HG03571 (cell line): ENCODE results near the gene PASK.

Experiments
- ATAC-seq: cut with Tn5 transposase; IDR thresholded peaks from one replicate; pipeline ENCODE4 v1.9.1; 2021; ENCODE audit not compliant: unreplicated experiment

Gene PASK

DNA sequence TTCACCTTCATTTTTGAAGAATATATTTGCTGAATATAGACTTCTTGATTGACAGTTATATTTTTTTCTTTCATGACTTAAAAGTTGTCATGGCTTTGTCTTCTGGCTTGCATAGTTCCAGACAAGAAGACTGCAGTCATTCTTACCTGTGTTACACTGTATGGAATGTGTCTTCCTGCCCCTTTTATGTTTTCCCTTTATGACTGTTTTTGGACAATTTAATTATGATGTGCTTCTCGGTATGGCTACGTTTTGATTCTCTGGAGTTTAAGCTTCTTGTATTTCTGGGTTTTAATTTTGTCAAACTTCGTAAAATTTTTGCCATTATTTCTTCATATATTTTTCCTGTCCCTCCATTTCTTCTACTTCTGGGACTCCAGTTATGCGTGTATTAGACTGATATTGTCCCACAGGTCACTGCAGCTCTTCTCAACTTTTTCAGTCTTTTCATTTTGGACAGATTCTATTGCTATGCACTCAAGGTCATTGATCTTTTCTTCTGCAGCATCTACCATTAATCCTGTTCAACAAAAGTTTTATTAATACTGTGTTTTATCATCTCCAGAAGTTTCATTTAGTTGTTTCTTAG lies 64.3 kb downstream of the PASK start:
- no peak for ATAC-seq

DNA sequence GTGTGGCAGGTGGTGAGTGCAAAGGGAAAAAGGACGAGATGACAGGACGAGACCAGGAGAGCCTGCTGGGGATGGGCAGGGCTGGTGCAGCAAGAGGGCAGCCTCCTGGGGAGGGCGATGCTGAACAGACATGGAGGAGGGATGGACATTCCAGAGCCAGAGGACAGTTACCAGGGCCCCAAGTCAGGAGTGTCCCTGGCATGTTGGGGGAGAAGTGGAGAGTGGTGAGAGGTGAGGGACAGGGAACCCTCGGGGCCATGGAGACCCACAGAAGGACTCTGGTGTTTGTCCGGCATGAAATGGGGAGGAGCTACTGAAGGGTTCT lies 66.2 kb downstream of the PASK start:
- ATAC-seq = no peak

DNA sequence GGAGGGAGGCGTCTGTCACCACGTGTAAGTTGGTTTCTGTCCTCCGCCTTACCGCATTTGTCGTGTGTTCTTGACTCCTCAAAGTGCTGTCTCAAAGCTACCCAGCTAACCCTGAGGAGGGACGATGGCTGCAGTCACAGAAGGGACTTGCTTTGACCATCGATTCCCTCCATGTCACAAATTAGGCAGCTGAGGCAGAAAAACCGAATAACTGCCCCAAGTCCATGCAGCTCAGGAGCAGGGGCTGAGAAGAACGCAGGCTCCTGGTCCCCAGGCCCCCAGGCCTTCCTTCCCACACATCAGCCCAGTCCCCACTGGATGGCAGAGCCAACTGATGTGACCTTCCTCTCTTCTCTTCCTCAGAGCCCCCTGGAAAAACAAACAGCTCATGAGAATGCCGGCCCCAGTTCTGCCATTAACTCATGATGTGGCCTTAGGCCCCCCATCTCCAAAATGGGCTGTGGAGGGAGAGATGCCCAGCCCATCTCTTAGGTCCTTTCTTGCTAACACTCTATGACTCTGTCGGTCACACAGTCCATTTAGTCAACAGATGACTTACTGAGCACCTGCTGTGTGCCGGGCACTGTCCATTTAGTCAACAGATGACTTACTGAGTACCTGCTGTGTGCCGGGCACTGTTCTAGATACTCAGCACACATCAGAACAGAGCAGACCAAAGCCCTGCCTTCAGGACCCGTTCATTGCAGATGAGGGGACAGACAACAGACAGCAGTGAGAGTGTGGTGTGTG lies 66.8 kb downstream of the PASK start:
- no peak for ATAC-seq

DNA sequence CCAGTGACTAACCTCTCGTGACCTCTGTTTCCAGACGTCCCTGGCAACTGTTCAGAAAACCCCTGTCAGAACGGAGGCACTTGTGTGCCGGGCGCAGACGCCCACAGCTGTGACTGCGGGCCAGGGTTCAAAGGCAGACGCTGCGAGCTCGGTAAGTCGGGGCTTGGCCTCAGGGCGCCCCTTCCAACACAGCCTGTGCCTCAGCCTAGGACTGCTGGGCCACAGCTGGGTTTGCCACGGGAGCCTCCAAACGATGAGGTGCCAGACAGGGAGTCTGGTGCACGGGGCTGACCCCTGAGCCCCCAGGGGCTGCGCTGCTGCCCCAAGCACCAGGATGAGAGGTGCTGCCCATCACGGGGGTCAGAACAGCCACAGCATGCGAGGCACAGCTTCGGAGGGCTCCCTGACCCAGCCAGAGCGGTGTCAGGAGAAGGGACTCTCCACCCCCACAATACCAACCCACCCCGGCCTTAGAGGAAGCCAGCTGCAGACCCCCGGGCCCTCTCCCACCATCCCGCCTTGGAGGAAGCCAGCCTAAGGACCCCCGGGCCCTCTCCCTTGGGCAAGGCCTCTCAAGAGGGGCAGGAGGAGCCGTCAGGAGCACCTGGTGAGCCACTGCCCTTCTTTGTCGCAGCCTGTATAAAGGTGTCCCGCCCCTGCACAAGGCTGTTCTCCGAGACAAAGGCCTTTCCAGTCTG lies 67.5 kb downstream of the PASK start:
- ATAC-seq = no peak

DNA sequence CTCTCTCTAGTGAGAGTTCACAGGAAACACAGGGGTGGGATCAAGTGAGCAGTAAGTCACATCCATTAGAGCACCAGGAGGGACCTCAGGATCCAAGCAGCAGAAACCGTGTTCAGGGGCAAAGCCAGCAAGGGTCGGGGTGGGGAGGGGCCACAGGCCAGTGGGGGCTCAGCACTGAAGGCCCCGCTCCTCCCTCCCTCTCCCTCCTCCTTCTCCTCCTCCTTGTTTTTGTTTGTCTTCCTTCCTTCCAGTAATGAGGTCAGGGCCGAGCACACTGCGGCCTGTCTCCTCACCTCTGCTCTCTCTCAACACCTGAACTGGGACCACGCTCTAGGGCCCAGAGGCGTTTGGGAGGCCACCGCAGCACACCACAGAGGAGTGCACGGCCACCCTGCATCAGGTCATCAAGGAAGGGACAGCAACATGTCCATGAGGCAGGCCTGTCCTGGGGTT lies 68.1 kb downstream of the PASK start:
- no peak for ATAC-seq

DNA sequence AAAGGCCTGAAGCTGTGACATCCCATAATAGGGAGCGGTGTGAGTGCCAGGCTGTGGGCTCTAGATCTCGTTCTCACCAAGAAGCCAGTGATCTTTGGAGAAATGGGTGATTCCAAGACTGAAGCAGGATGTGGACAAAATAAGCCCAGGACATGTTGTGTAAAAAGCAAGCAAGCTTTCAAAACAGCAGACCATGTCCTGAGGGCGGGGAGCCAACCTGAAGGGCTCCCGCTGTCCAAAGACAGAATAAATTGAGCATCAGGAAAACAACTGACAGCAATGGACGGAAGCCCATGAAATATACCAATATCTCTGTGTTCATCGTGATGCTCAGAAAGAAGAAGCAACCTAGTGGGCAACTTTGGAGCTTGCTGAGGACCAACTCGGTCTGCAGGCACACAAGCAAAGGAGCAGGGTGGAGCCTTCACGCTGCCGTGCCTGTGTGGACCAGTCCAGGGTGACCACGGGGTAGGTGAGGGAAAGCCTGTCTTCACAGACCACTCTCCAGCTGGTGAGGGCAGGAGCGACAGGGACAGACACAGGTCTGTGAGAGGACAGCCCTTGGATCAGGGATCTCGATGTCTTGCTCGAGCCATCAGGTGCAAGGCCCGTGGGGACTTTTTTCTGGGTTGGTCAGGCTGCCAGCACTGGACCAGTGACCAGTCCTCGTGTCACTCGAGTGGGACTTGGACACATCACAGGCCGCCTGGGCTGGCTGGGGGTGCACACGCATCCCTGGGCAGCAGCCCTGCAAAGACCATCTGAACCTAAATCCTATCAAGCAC lies 68.7 kb downstream of the PASK start:
- no peak for ATAC-seq

DNA sequence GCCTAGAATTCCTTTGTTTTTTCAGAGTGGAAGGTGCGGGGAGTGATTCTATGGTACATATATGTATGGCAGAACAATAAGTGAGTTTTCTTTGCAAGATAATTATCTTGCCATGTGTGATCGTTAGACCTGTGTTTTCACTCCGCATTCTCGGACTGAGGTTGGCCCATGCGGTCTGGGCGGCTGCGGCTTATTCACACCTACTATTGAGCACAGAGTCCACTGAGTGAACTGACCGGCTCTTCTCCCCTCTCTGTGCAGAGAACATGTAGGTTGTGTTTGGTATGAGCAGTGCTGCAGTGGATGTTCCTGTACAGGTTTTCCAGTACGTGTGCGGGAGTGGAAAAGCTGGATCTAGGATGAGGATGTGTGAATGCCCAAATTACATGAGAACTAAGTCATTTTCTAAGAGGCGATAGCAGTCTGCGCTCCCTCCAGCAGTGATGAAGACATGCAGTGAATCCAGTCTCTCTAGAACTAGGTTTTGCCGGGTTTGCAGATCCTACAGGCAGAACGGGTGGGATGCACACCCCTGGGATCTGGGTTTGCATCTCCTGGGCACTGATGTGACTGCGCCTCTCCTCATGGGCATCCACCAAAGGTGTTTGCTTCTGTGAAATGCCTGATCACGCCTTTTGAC lies 74.3 kb downstream of the PASK start:
- ATAC-seq = no peak

DNA sequence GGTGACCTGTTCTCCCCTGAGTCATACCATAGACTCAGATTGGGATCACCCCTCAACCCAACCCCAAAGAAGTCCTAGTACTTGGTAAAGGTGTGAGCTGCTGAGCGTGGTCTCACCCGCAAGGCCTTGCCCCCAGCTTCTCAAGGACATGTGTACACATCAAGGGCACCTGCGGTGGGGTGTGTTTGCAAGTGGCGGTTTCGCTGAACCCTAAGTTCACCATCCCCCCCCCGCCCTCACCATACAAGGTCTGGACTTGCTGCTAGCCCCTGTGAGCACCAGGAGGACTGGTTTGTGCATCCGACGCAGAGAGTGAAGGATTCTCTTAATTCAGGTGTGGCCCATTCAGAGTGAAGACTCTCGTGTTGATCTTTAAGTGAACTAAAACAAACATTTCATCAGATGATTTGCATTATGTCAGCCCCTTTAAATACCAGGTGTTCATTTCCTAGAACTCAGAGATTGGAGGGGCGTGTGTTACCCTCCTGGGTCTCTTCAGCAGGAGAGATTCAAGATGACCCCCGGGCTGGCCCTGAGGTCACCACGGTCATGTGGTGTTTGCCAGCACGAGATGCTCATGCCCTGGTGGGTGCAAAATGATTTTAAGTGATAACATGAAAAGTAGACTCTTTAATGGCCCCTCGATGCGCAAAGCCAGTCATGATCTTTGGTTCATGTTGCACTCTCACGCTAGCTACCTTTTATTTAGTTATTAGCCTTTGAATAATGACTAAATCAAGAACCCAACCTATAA lies 75.0 kb downstream of the PASK start:
- no peak for ATAC-seq

DNA sequence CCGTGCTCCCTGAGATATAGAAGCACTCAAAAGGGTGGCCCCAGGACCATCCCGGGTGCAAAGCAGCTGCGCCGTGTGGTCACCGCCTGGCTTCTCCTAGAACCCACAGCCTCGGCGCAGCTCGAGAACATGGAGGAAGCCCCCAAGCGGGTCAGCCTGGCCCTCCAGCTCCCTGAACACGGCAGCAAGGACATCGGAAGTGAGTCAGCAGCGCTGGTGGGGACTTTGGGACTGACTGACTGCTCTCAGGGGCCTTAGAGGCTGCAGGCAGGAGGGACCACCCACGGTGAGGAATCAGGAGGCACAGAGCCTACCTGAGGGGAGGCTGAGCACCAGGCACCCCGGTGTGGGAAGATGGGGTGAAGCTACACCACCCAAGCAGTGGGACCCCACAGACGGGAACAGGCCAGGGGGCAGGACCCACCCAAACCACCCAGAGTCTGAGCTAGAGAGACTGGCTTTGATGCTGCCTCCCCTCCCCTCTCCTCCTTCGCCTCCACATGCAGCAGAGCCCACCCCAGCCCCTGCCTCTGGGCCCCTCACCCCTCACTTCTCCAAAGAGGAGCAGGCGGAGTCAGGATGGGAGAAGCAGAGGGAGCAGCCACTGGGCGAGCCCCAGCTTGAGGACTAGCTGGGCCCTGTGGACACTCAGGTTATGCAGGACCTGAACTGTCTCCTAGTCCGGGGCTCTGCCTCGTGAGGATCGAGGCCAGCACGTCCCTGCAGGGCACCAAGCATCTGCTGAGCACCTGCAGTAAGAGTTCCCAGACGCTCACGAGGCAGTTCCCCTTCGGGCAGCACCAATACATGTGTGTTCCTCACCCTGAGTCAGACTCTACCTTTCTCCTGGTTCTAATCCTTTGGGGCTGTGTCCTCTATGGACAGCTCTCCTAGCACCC lies 75.9 kb downstream of the PASK start:
- no peak for ATAC-seq

DNA sequence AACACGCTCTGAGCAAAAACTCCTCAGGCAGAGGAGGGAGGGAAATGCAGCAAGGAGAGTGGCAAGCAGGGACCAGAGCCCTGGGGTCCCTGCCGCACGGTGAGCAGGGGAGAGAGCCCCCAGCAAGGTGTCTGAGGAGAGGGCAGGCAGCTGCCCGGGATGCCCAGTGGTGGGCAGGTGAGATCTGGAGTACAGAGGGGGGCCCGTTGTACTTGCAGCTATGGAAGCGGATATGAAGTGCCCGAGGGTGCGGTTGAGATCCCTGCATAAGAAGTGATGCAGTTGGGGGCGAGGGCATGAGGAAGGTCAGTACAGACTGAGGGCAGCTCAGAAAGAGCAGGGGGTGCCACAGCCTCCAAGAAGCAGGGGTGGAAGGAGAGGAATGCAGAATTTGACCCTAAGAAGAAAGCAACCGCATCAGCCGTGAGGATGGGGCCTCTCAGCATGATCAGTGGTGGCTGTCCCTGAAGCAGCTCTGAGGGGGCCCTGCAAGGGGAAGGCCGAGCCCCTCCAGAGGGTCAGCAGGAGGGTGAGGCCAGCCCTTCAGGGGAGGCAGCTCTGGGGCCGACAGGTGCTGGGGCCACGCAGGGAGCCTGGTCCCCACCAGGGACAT lies 76.6 kb downstream of the PASK start:
- no peak for ATAC-seq

DNA sequence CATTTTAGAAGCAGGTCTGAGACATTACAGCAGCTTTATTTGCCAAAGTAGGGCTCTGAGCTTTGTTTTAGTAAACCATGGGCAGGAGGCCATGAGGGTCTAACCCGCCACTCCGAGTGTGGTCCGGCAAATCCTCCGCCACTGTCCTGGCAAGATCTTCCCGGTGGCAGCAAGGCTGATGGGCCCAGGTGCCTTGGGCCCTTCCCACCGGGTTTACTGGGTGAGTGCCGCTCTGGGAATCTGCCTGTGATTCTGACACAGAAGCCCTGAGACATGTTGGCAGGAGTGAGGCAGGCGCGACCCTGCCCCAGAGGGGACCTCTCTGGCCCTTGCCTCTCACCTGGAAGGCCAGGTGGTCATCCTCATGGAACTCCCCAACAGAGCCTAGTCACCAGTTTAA lies 77.1 kb downstream of the PASK start:
- no peak for ATAC-seq

DNA sequence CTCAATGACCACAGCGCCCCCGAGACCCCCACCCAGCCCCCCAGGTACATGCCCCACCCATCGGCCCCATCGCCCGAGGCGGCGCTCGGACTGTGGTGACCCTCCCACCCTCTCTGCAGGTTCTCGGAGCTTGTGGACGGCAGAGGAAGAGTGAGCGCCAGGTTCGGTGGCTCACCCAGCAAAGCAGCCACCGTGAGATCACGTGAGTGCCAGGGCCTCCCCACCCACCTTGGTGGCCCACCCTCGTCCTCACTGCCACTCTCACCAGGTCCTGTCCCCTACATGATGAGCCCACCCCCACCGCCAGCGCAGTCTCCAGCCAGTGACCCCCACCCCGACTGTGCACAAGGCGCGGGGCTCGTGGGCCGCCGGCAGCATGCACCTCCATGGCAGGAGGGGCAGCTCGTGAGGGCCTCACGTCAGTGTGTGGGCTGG lies 77.6 kb downstream of the PASK start:
- ATAC-seq = no peak

DNA sequence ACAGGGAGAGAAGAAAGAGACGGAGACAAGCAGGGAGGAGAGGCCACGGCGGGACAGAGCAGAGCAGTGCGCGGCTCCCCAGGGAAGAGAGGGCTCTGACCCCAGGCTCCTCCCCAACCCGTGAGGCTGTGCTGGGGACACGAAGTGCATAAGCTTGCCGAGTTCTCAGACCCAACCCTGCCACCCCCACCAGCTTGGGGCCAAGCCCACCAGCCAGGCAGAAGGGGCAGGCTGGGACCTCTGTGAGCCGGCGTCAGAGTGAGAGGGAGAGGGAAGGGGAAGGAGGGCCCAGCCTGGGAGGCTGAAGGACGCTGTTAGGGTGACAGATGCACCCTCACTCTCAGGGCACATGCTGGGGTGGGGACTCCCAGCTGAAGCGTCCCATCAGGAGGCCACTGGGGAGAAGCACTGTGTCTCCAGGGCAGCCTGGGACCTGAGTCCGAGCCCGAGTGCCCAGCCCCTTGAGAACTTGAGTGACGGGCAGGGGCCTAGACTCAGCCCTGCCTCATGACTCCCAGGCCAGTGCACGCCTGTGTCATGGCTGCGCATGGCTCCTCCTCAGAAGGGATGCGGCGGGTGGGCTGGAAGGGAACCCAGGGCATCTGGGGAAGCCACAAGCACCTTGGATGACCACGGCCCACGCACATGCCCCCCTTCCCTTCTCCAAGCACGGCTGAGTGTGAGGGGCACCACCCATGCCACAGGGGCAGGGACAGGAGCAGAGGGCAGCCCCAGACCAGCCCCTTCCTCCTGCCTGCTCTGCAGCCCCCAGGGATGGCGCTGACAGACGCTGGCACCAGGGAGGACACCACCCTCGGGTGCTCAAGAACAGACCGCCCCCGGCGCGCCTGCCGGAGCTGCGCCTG lies 78.2 kb downstream of the PASK start:
- ATAC-seq = no peak

DNA sequence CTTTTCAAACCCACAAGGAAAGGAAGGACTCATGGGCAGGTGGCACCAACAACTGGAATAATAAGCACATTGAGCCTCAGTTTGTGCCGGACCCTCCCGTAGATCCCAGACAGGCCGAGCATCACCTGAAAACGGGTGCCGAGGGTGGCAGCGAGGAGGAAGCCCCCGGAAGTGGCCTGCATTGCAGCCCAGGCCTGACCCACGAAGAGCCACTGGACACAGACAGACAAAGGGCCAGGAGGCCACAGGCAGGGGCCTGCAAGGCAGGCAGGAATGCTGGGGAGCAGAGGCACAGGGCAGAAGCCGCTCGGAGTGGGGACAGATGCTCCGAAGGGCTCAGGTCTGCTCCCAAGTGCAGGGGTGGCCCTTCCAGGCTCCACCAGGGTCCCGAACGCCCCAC lies 78.9 kb downstream of the PASK start:
- ATAC-seq = no peak

DNA sequence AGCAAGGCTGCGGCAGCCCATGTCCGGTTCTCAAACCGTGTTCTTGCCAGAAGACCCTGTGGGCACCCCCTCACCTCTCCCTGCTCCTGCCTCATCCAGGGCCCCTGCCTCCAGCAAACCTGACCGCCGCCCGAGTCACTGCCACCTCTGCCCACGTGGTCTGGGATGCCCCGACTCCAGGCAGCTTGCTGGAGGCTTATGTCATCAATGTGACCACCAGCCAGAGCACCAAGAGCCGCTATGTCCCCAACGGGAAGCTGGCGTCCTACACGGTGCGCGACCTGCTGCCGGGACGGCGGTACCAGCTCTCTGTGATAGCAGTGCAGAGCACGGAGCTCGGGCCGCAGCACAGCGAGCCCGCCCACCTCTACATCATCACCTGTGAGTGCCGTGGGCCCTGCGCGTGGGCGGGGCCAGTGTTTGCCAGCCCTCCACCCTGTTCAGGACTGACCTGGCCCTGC lies 79.4 kb downstream of the PASK start:
- ATAC-seq = no peak

DNA sequence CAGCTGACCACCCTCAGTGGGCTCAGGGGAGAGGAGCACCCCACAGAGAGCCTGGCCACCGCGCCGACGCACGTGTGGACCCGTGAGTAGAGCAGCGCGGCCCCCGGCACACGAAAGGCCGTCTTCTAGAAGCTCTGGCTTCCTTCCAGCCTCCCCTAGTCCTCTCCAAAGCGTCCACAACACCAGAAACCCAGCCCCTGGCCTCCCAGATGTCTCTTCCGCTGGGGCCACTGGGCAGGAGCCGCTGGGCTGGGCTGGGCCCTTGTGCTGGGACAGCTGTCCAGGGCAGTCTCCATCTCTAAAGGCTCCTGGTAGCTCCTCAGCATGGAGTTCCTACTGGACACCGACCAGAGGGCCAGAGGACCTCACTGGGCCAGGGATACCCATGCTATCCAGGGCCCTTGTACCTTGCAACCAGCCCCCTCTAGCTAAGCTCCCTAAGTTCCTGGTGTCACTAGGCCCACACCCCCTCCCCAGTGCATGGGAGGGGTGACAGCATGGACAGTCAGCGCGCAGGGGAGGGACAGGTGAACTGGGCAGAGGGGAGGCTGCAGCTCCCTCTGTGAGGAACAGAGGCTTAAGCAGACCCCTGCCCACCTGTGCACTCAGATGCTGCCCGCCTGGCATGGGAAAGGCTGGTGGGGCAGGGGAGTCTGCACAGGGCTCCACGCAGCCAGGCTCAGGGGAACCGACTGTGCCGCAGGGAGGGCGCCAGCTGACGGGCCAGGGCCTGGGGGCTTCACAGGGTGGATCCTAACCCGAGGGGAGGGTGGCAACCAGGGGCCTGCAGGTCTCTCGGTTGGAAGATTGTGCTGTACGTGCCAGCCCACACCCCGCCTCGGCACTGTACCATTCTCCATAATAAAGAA lies 80.1 kb downstream of the PASK start:
- no peak for ATAC-seq
